HG02642 (cell line): ENCODE measurements around the gene TMEM238L.

Experiments
- ATAC-seq: cut with Tn5 transposase; IDR thresholded peaks from one replicate; pipeline ENCODE4 v1.9.1; 2021; ENCODE audit warnings: mild to moderate bottlenecking; ENCODE audit not compliant: unreplicated experiment, poor library complexity

TMEM238L gene

DNA sequence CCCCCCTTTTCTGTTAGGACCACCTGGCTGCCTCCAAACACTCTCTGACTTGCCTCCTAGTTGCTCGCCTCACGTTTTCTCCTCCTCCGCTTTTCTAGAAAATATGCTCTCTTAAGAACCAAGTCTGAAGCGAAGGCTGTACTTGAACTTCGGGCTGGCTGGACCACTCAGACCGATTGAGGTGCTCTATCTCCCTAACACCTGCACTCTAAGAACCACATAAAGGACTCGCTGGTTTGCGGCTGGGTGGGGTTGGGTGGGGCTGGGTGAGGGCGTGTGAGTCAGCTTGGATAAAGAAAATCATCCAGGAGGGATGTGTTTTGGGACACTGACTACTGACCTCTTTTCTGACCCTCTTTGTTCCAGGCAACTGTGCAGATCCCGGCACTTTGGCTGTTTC lies 51.2 kb downstream of the TMEM238L start:
- ATAC-seq: no peak

- ATAC-seq: no peak
Observed at GRCh38 chr17:10751563-10751962, 52.3 kb downstream of the TMEM238L start.

DNA sequence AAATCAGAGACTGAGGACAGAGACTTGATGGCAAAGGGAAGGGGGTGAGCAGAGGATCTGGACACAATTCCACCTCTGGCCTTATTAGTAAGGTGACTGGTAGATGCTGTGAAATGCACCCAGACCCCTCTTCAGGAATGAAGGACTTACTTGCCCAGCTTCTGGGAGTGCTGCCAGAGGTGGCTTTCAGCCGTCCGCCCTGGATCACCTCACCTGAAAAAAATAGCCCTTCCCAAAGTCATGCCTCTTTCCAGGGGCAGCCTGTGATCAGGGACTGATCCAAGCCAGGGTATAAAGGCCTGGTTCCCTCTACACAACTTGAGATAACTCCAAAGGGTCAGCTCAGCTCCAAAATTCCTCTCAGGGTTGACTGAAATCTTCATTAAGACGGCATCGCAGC lies 53.7 kb downstream of the TMEM238L start:
- ATAC-seq: no peak

DNA sequence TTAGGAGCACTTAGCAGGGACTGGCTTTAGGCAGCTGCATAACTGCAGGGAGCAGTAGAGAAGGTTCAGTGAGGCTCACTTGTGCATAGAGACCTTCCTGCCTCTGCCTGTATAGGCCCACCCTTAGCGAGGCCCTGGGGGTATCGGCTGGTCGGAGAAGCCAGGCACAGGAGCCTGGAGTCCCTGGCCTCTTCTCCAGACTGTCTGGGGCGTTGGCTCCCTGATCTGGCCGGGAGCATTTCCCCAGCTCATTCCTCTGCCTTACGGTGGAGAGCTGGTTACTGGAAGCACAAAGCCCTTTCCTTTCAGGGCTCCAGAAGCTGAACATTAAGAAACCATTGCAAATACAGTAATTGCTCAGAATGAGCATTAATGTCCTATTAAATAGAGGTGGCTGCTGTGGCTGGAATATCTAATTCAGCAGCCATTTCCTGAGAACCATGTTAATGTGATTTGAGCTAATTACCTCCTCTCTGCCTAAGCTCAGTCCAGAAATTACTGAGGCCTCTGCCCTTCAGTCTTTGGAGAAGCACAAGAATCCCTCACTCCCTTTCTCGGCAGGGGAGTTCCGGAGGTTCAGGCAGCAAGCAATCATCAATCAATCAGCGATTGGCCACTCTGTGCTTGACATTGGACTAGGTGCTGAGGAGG lies 55.2 kb downstream of the TMEM238L start:
- ATAC-seq: no peak

DNA sequence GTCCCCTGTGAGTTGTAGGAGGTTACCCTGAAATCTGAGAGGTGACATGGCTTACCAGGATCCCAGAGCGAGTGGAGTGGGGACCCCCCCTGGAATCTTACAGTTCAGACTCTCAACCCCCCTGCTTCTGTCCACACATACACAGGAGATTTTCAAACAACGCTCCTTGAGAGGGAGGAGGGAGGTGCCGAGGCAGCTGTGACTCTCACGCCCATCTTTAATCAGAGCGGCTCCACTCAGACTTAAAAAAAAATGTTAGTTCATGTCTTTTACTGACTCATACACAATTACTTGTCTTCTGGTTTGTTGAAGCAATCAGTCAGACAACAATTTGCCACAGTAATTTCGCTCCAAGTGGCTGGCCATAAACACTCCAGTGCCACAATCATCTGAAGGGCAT lies 58.7 kb downstream of the TMEM238L start:
- no peak for ATAC-seq
